Common myeloid progenitor, CD34-positive (primary cell): Measurements from ENCODE around the gene GRIP2.
A peak's percentile ranks its signal among the peaks of the same experiment; 100 is the strongest.

ENCODE experiments used
- CTCF ChIA-PET: fragments of 350-600 bp; sonication (Branson Sonifier 250); formaldehyde crosslinking; loops from one replicate; lab custom pipeline; 2021; ENCODE audit warnings: antibody characterized with exemption; lab: Charles Lee
- POLR2A ChIA-PET: fragments of 350-600 bp; sonication (Branson Sonifier 250); formaldehyde crosslinking; loops from one replicate; lab custom pipeline; 2021; ENCODE audit warnings: antibody characterized with exemption; lab: Charles Lee
- DNase-seq, 3 donors: peaks; one replicate each; pipeline versions ENCODE4 v3.0.0 to v3.0.0-alpha.2; 2013
- H3K27ac ChIP-seq, 2 experiments: 1 replicate in 1 of 2; 2 replicates in 1 of 2; pipeline ENCODE4 v1.7.0; 2013; ENCODE audit warnings: inconsistent platforms in 2 of 2, low read length in 2 of 2, mild to moderate bottlenecking in 2 of 2, low read depth in 1 of 2, moderate library complexity in 1 of 2; ENCODE audit not compliant: severe bottlenecking in 2 of 2, insufficient read depth in 1 of 2, poor library complexity in 1 of 2
- H3K27me3 ChIP-seq, 5 experiments: replicated peaks in 2 of 5; 1 replicate in 3 of 5; 2 replicates in 2 of 5; pipeline versions ENCODE4 v1.6.1 to v1.7.0; 2013; ENCODE audit warnings: low read length in 4 of 5, mild to moderate bottlenecking in 2 of 5, moderate library complexity in 2 of 5, inconsistent platforms in 1 of 5; ENCODE audit not compliant: insufficient read depth in 5 of 5, control insufficient read depth in 4 of 5
- H3K36me3 ChIP-seq, 4 experiments: 1 replicate in 2 of 4; 2 replicates in 2 of 4; pipeline versions ENCODE4 v1.6.1 to v1.7.0; 2013; ENCODE audit warnings: low read length in 3 of 4, control low read depth in 1 of 4, mild to moderate bottlenecking in 1 of 4; ENCODE audit not compliant: control insufficient read depth in 4 of 4, insufficient read depth in 4 of 4
- H3K4me1 ChIP-seq, 4 experiments: 1 replicate in 3 of 4; 2 replicates in 1 of 4; pipeline versions ENCODE4 v1.6.1 to v1.7.1; 2013; ENCODE audit warnings: low read length in 3 of 4, mild to moderate bottlenecking in 3 of 4, control low read depth in 1 of 4, inconsistent platforms in 1 of 4, moderate library complexity in 1 of 4; ENCODE audit not compliant: control insufficient read depth in 4 of 4, insufficient read depth in 4 of 4; ENCODE audit errors: control extremely low read depth in 1 of 4
- H3K4me3 ChIP-seq, 7 experiments: 1 replicate in 4 of 7; 2 replicates in 3 of 7; pipeline versions ENCODE4 v1.5.1 to v1.7.0; 2013; ENCODE audit warnings: mild to moderate bottlenecking in 7 of 7, low read length in 6 of 7, moderate library complexity in 6 of 7, inconsistent platforms in 2 of 7, low read depth in 2 of 7, control low read depth in 1 of 7; ENCODE audit not compliant: insufficient read depth in 4 of 7, control insufficient read depth in 1 of 7; ENCODE audit errors: extremely low read depth in 1 of 7
- H3K9me3 ChIP-seq, 5 experiments: 1 replicate in 4 of 5; 2 replicates in 1 of 5; pipeline versions ENCODE4 v1.6.1 to v1.7.1; 2013; ENCODE audit warnings: low read length in 4 of 5, mild to moderate bottlenecking in 2 of 5, inconsistent platforms in 1 of 5, low read depth in 1 of 5, moderate library complexity in 1 of 5; ENCODE audit not compliant: control insufficient read depth in 4 of 5, insufficient read depth in 2 of 5; ENCODE audit errors: control extremely low read depth in 1 of 5
- WGBS: methylation state at CpG from one replicate; pipeline ENCODE4 v1.1.5; 2013; ENCODE audit not compliant: insufficient coverage; 5-methylcytosine and 5-hydroxymethylcytosine counted together

GRIP2 gene

GRCh38 chr3:14536837-14537589, 3.1 kb downstream of the GRIP2 start:
- Histone ChIP-seq H3K9me3 (no peaks in the 10 kb centered on the region), H3K36me3 (no peaks in the 10 kb centered on the region), H3K27ac (no peak overlapping the region), H3K27me3 (peaks cover 0 to 15% (median 4%) of the 10 kb centered on the region in 5 experiments), H3K4me1 (no peaks in the 10 kb centered on the region), H3K4me3 (no peak overlapping the region)
- ChIA-PET CTCF (interaction anchor here (0.6 to 1.7 kb wide), 5 partner anchors 13 to 309 kb away, joined by 3 to 5 read pairs (median 3); no protein-coding TSS in a partner anchor), POLR2A (interaction anchor here (0.8 kb wide), 1 partner anchor 9 kb away, joined by 3 read pairs; no protein-coding TSS in a partner anchor)
- 95% methylated on average over 12 of the region's 12 CpGs for WGBS
- DNase-seq = peak in 1 of 3 donors; percentile 11

GRCh38 chr3:14536055-14536815, 3.9 kb downstream of the GRIP2 start:
- Histone ChIP-seq H3K36me3 (no peaks in the 10 kb centered on the region), H3K27ac (no peak overlapping the region), H3K27me3 (peaks cover 0 to 17% (median 6%) of the 10 kb centered on the region in 5 experiments), H3K4me3 (no peak overlapping the region), H3K9me3 (no peaks in the 10 kb centered on the region), H3K4me1 (no peaks in the 10 kb centered on the region)
- CTCF ChIA-PET = interaction anchor here (0.7 to 1.7 kb wide), 4 partner anchors 13 to 31 kb away, joined by 3 to 5 read pairs (median 3); no protein-coding TSS in a partner anchor
- DNase-seq = no peak
- 98% methylated on average over 8 of the region's 10 CpGs for WGBS
- POLR2A ChIA-PET = interaction anchor here (0.8 kb wide), 1 partner anchor 10 kb away, joined by 3 read pairs; no protein-coding TSS in a partner anchor

DNA sequence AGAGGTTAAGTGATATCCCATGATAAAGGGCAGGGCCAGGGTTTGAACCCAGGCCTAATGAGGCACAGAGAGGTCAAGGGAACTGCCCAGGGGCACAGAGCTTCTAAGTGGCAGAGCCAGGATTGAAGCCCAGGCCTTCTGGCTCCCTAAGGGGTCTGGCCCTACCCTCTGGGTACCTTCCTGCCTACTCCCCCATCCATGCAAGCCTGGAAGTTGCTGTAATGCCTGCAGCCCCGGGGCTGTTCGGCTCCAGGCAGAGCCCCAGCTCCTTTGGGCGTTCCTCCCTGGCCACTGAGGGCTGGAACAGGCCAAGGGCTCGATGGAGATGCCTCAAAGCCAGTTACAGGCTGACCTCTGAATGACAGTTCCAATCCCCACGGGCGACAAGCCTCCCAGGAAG, 4.5 kb downstream of the GRIP2 start:
- Histone ChIP-seq H3K4me3 (no peak overlapping the region), H3K4me1 (no peaks in the 10 kb centered on the region), H3K9me3 (no peaks in the 10 kb centered on the region), H3K36me3 (no peaks in the 10 kb centered on the region), H3K27ac (no peak overlapping the region), H3K27me3 (peaks cover 0 to 19% (median 6%) of the 10 kb centered on the region in 5 experiments)
- ChIA-PET CTCF (interaction anchor here (1.7 kb wide), 1 partner anchor 30 kb away, joined by 5 read pairs; no protein-coding TSS in a partner anchor), POLR2A (no interaction called here)
- no peak for DNase-seq
- 88% methylated on average over 6 of the region's 6 CpGs for WGBS

DNA sequence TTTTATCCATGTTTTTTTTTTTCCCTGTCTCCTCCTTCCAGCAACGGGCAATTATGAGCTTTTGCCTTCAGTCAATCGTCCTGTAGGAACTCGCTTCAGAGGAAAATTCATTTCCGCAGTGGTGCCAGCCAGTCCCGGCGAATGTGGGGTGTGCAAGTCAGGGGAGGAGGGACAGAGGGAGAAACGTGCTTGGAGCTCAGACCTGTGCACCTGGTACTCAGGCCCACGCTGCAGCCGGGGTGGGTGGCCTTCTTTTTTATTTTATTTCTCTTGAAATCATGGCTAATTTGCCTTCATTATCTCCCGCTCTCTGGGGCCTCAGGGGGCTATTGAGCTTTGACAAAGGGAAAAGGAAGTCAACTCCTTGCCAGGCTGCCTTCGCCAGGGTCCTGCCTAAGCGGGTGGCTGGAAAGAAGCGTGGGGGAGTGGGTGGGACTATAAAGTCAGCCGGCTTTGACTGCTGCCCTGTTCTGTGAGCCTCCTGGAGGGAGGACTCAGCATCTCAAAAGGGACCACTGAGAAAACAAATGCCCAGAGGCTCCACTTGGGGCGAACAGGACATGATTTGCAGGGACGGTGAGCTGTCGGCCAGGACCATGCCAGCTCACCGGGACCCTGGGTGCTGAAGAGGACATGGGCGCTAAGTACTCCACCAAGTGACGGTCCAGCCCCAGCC, 5.5 kb downstream of the GRIP2 start:
- Histone ChIP-seq H3K27ac (no peak overlapping the region), H3K36me3 (no peaks in the 10 kb centered on the region), H3K4me1 (no peaks in the 10 kb centered on the region), H3K27me3 (peaks cover 0 to 23% (median 6%) of the 10 kb centered on the region in 5 experiments), H3K9me3 (peaks cover 0 to 4% (median 2%) of the 10 kb centered on the region in 5 experiments), H3K4me3 (no peak overlapping the region)
- ChIA-PET CTCF (interaction anchor here (0.9 to 1.3 kb wide), 3 partner anchors 9 to 27 kb away, joined by 3 to 5 read pairs (median 3); no protein-coding TSS in a partner anchor), POLR2A (no interaction called here)
- DNase-seq = no peak
- WGBS = 58% methylated on average over 10 of the region's 20 CpGs

- 97% methylated on average over 14 of the region's 14 CpGs for WGBS
- H3K27me3 ChIP-seq = peaks cover 0 to 23% (median 6%) of the 10 kb centered on the region in 5 experiments
- POLR2A ChIA-PET = no interaction called here
- H3K4me3 ChIP-seq = no peak overlapping the region
- peaks cover 0 to 5% (median 4%) of the 10 kb centered on the region in 5 experiments for H3K9me3 ChIP-seq
- H3K27ac ChIP-seq = no peak overlapping the region
- no peaks in the 10 kb centered on the region for H3K4me1 ChIP-seq
- CTCF ChIA-PET = interaction anchor here (0.9 kb wide), 2 partner anchors 12 to 14 kb away, joined by 3 read pairs; no protein-coding TSS in a partner anchor
- no peak for DNase-seq
- H3K36me3 ChIP-seq = no peaks in the 10 kb centered on the region
Observed at GRCh38 chr3:14533457-14533958, 6.6 kb downstream of the GRIP2 start.

GRCh38 chr3:14532691-14533456, 7.3 kb downstream of the GRIP2 start:
- Histone ChIP-seq H3K4me3 (no peak overlapping the region), H3K9me3 (peaks cover 0 to 5% (median 4%) of the 10 kb centered on the region in 5 experiments), H3K36me3 (no peaks in the 10 kb centered on the region), H3K27me3 (peaks cover 0 to 23% (median 6%) of the 10 kb centered on the region in 5 experiments), H3K4me1 (no peaks in the 10 kb centered on the region), H3K27ac (no peak overlapping the region)
- POLR2A ChIA-PET = no interaction called here
- CTCF ChIA-PET = interaction anchor here (0.9 kb wide), 1 partner anchor 13 kb away, joined by 3 read pairs; no protein-coding TSS in a partner anchor
- no peak for DNase-seq
- 89% methylated on average over 20 of the region's 20 CpGs for WGBS
